Large intestine (tissue), 3 donors: ENCODE measurements around the gene TMIGD3. TPM values are rescaled to one million over a fixed set of nuclear protein-coding genes. Genes with fewer than 3 reads are reported as not detected.

Experiments
- DNase-seq, 2 donors: peaks; one replicate each; pipeline versions ENCODE4 v3.0.0 to v3.0.0-alpha.2; 2013
- H3K27ac ChIP-seq: one replicate; pipeline ENCODE4 v1.5.1; 2013; ENCODE audit warnings: low read length
- H3K27me3 ChIP-seq: 2 replicates; pipeline ENCODE4 v1.6.1; 2013; ENCODE audit warnings: low read length; ENCODE audit not compliant: control insufficient read depth, insufficient read depth
- H3K36me3 ChIP-seq: 2 replicates; pipeline ENCODE4 v1.6.1; 2013; ENCODE audit warnings: low read length; ENCODE audit not compliant: control insufficient read depth, insufficient read depth
- H3K4me1 ChIP-seq: one replicate; pipeline ENCODE4 v1.6.1; 2013; ENCODE audit warnings: low read length; ENCODE audit not compliant: control insufficient read depth, insufficient read depth
- H3K4me3 ChIP-seq: one replicate; pipeline ENCODE4 v1.5.1; 2013; ENCODE audit warnings: low read length
- H3K9me3 ChIP-seq: one replicate; pipeline ENCODE4 v1.6.1; 2013; ENCODE audit warnings: mild to moderate bottlenecking, low read depth, low read length, moderate library complexity; ENCODE audit not compliant: control insufficient read depth
- WGBS: methylation state at CpG from one replicate; pipeline ENCODE4 v1.1.5; 2013; ENCODE audit warnings: low lambda C conversion rate; ENCODE audit not compliant: insufficient coverage; 5-methylcytosine and 5-hydroxymethylcytosine counted together
- polyA plus RNA-seq: library from polyadenylated mRNA; unstranded; fragments of 120-200 nt; gene quantifications from one replicate; pipeline ENCODE4 v1.2.1, GENCODE V29; 2013

TMIGD3 gene
- polyA plus RNA-seq, 1 donor, result 1.4 TPM

- WGBS, result 0% methylated on average over 1 of the region's 14 CpGs
- Histone ChIP-seq H3K4me1 (peaks cover 34% of the 10 kb centered on the region), H3K36me3 (no peaks in the 10 kb centered on the region), H3K27ac (peak overlapping the region; percentile 81), H3K4me3 (no peak overlapping the region), H3K27me3 (no peaks in the 10 kb centered on the region), H3K9me3 (no peaks in the 10 kb centered on the region)
- peak; percentile 72 to 87 for DNase-seq
Measured at GRCh38 chr1:111535256-111536191, 32.1 kb upstream of the TMIGD3 start.

GRCh38 chr1:111520053-111520452 is 16.6 kb upstream of the TMIGD3 start:
- Histone ChIP-seq H3K36me3 (no peaks in the 10 kb centered on the region), H3K9me3 (peaks cover 2% of the 10 kb centered on the region), H3K4me3 (no peak overlapping the region), H3K27me3 (peaks cover 8% of the 10 kb centered on the region), H3K4me1 (peaks cover 8% of the 10 kb centered on the region), H3K27ac (no peak overlapping the region)
- peak; percentile 51 to 75 for DNase-seq
- WGBS, result 40% methylated on average over 1 of the region's 3 CpGs

GRCh38 chr1:111517469-111518225 is 14.2 kb upstream of the TMIGD3 start:
- H3K27ac ChIP-seq, result no peak overlapping the region

GRCh38 chr1:111516005-111516535 is 12.6 kb upstream of the TMIGD3 start:
- no peaks in the 10 kb centered on the region for H3K36me3 ChIP-seq
- no CpG with 5 or more reads among the region's 13 CpGs for WGBS
- H3K4me3 ChIP-seq, result peak overlapping the region; percentile 19
- peaks cover 8% of the 10 kb centered on the region for H3K27me3 ChIP-seq
- H3K27ac ChIP-seq, result peak overlapping the region; percentile 33
- no peaks in the 10 kb centered on the region for H3K9me3 ChIP-seq
- peaks cover 31% of the 10 kb centered on the region for H3K4me1 ChIP-seq
- peak; percentile 28 to 51 for DNase-seq

More at GRCh38 chr1:111517469-111518225, 14.2 kb upstream of the TMIGD3 start:
- no CpG with 5 or more reads among the region's 1 CpG for WGBS
- Histone ChIP-seq H3K4me3 (no peak overlapping the region), H3K4me1 (peaks cover 20% of the 10 kb centered on the region), H3K27me3 (peaks cover 8% of the 10 kb centered on the region), H3K36me3 (no peaks in the 10 kb centered on the region), H3K9me3 (no peaks in the 10 kb centered on the region)
- no peak for DNase-seq

GRCh38 chr1:111515291-111516004 is 12.0 kb upstream of the TMIGD3 start:
- H3K36me3 ChIP-seq, result no peaks in the 10 kb centered on the region
- peak overlapping the region; percentile 19 for H3K4me3 ChIP-seq
- peaks cover 34% of the 10 kb centered on the region for H3K4me1 ChIP-seq
- peak overlapping the region; percentile 35 for H3K27ac ChIP-seq
- peak in 1 of 2 donors; percentile 39 for DNase-seq
- H3K27me3 ChIP-seq, result peaks cover 8% of the 10 kb centered on the region
- H3K9me3 ChIP-seq, result no peaks in the 10 kb centered on the region
- WGBS, result no CpG with 5 or more reads among the region's 40 CpGs

- no CpG with 5 or more reads among the region's 8 CpGs for WGBS
- H3K4me1 ChIP-seq, result peaks cover 49% of the 10 kb centered on the region
Measured at GRCh38 chr1:111513410-111514020, 10.1 kb upstream of the TMIGD3 start.

GRCh38 chr1:111512931-111513330 is 9.5 kb upstream of the TMIGD3 start:
- H3K27ac ChIP-seq, result peak overlapping the region; percentile 58

More at GRCh38 chr1:111513410-111514020, 10.1 kb upstream of the TMIGD3 start:
- Histone ChIP-seq H3K27ac (no peak overlapping the region), H3K36me3 (no peaks in the 10 kb centered on the region), H3K27me3 (peaks cover 8% of the 10 kb centered on the region), H3K9me3 (no peaks in the 10 kb centered on the region), H3K4me3 (no peak overlapping the region)
- no peak for DNase-seq

GRCh38 chr1:111512132-111512889 is 8.9 kb upstream of the TMIGD3 start:
- H3K4me1 ChIP-seq, result peaks cover 59% of the 10 kb centered on the region
- DNase-seq, result no peak
- no CpG with 5 or more reads among the region's 5 CpGs for WGBS

More at GRCh38 chr1:111512931-111513330, 9.5 kb upstream of the TMIGD3 start:
- H3K27me3 ChIP-seq, result peaks cover 8% of the 10 kb centered on the region
- peaks cover 53% of the 10 kb centered on the region for H3K4me1 ChIP-seq
- no peaks in the 10 kb centered on the region for H3K36me3 ChIP-seq
- H3K4me3 ChIP-seq, result no peak overlapping the region
- DNase-seq, result peak; percentile 37 to 70
- no peaks in the 10 kb centered on the region for H3K9me3 ChIP-seq
- WGBS, result no CpG with 5 or more reads among the region's 3 CpGs

GRCh38 chr1:111511370-111511769 is 7.9 kb upstream of the TMIGD3 start:
- Histone ChIP-seq H3K9me3 (no peaks in the 10 kb centered on the region), H3K4me1 (peaks cover 62% of the 10 kb centered on the region), H3K36me3 (no peaks in the 10 kb centered on the region), H3K4me3 (no peak overlapping the region), H3K27me3 (peaks cover 8% of the 10 kb centered on the region), H3K27ac (no peak overlapping the region)
- WGBS, result 64% methylated on average over 2 of the region's 3 CpGs
- no peak for DNase-seq

More at GRCh38 chr1:111512132-111512889, 8.9 kb upstream of the TMIGD3 start:
- Histone ChIP-seq H3K9me3 (no peaks in the 10 kb centered on the region), H3K27me3 (peaks cover 8% of the 10 kb centered on the region), H3K27ac (peak overlapping the region; percentile 58), H3K36me3 (no peaks in the 10 kb centered on the region), H3K4me3 (no peak overlapping the region)
